Heart right ventricle (tissue), 16 donors: ENCODE measurements around the gene IGF1R. TPM values are rescaled to one million over a fixed set of nuclear protein-coding genes. Genes with fewer than 3 reads are reported as not detected.

ENCODE experiments used
- ATAC-seq, 8 donors: fragments of 200-7000 bp; cut with Tn5 transposase; one replicate each; pipeline ENCODE4 v1.9.1; 2020; ENCODE audit warnings: mild to moderate bottlenecking in 8 of 8, moderate library complexity in 8 of 8, moderate number of reproducible peaks in 1 of 8
- DNase-seq, 2 donors: peaks; one replicate each; pipeline ENCODE4 v3.0.0-alpha.2; 2020
- H3K27ac ChIP-seq, 10 donors: fragments of 200-600 bp; sonication (generic) in 2 of 10; one replicate each; pipeline versions ENCODE4 v1.5.0 to v1.8.0; 2020 to 2022; ENCODE audit warnings: mild to moderate bottlenecking in 3 of 10
- H3K27me3 ChIP-seq, 7 donors: fragments of 200-600 bp; one replicate each; pipeline ENCODE4 v1.8.0; 2021 to 2022; ENCODE audit warnings: mild to moderate bottlenecking in 2 of 7
- H3K36me3 ChIP-seq, 9 donors: fragments of 200-600 bp; sonication (generic) in 1 of 9; one replicate each; pipeline versions ENCODE4 v1.5.0 to v1.8.0; 2020 to 2022; ENCODE audit warnings: mild to moderate bottlenecking in 2 of 9
- H3K4me1 ChIP-seq, 9 donors: fragments of 200-600 bp; sonication (generic) in 1 of 9; one replicate each; pipeline versions ENCODE4 v1.5.0 to v1.8.0; 2020 to 2022; ENCODE audit warnings: mild to moderate bottlenecking in 4 of 9
- H3K4me3 ChIP-seq, 10 donors: fragments of 200-600 bp; sonication (generic) in 2 of 10; one replicate each; pipeline versions ENCODE4 v1.5.0 to v1.8.0; 2020 to 2022; ENCODE audit warnings: mild to moderate bottlenecking in 7 of 10, moderate library complexity in 2 of 10
- H3K9me3 ChIP-seq, 11 donors: fragments of 200-600 bp in 10 of 11; sonication (generic) in 2 of 11; one replicate each; pipeline versions ENCODE4 v1.5.0 to v1.8.0; 2013 to 2022; ENCODE audit warnings: mild to moderate bottlenecking in 2 of 11, control low read depth in 1 of 11, moderate library complexity in 1 of 11
- CTCF ChIP-seq, 9 donors: fragments of 200-600 bp; sonication (generic) in 2 of 9; IDR thresholded peaks; one replicate each; pipeline versions ENCODE4 v1.5.0 to v1.8.0; 2021 to 2022; ENCODE audit warnings: antibody characterized with exemption in 9 of 9, mild to moderate bottlenecking in 5 of 9, moderate library complexity in 1 of 9
- WGBS, 2 donors: extraction: QIAGEN DNeasy Blood & Tissue Kit; methylation state at CpG; one replicate each; pipeline ENCODE4 v1.1.7; 2013; ENCODE audit warnings: inconsistent platforms in 1 of 2; 5-methylcytosine and 5-hydroxymethylcytosine counted together
- intact Hi-C, 10 donors: fragments of 100-400 bp; cut with DNase I; formaldehyde crosslinking; loops; one replicate each; pipeline versions ENCODE4 v1.11.1 to v1.14.2; 2022
- polyA plus RNA-seq, 2 donors: library from polyadenylated mRNA; stranded (reverse); fragments of 200-250 nt; gene quantifications; one replicate each; pipeline ENCODE4 v1.2.3, GENCODE V29; 2013
- total RNA-seq, 10 donors: library from RNA; stranded (reverse); fragmentation: NEBNext Ultra II Directional in 3 of 10; extraction: Animal tissue kit (Norgen Biotek cat#: 25700) in 3 of 10; gene quantifications; one replicate each; pipeline versions ENCODE4 v1.2.1 to v1.2.4, GENCODE V29; 2021 to 2023
- donor health status: Arrhythmogenic right ventricular cardiomyopathy.
- donor health status: ischemic (EF 13 %, LVEDD 7.1; RV severe dilation, severe dysfunction).
- donor health status: healthy with polysubstance abuse.
- donor health status: DM: no; HTN: yes; CAD: no.
- donor health status: DM: no; HTN: no; CAD: no.
- donor health status: ischemic (EF 25% LVEDD 6.9; RV normal size, moderate dysfunction).
- donor health status: ischemic (EF 25% LVEDD 5.7; RV mildly dilated, moderate dysfunction).
- donor health status: healthy.
- donor health status: DM: yes; HTN: yes; CAD: no.
- donor health status: Ischemic cardiomyopathy.
- donor health status: ischemic (EF 35%, LVEDD 5.7; RV mildly dilated, moderate dysfunction).
- donor health status: nonischemic (EF 11% LVEDD 7.7; RV severe dilation, severe dysfunction).
- donor health status: DM: yes; HTN: yes; CAD: no.
- donor health status: PGD.
- donor health status: ischemic (EF 29% LVEDD 5.4; RV normal size, mild dysfunction).
- donor health status: nonischemic (EF 23%, LVEDD 6.1; RV moderate dilation, normal function).

The IGF1R gene
- total and polyA plus RNA-seq, 12 donors = 3.4 to 88.2 (median 45.9) TPM

GRCh38 chr15:98729446-98730042 lies 81.2 kb downstream of the IGF1R start:
- intact Hi-C loops = loop anchor here in 5 of 10 donors (5.0 to 10.0 kb wide), 3 partner anchors 55 to 77 kb away; no protein-coding TSS in a partner anchor
- peak overlapping the region; percentile 67 to 96 (median 88) for H3K27ac ChIP-seq
- peak; percentile 24 to 80 (median 50) for ATAC-seq

GRCh38 chr15:98730860-98731711 lies 82.7 kb downstream of the IGF1R start:
- DNase-seq (no peak), ATAC-seq (peak in 1 of 8 donors; percentile 15)
- Histone ChIP-seq H3K36me3 (no peaks in the 10 kb centered on the region), H3K27me3 (no peaks in the 10 kb centered on the region), H3K4me1 (peaks cover 22 to 98% (median 81%) of the 10 kb centered on the region in 9 donors), H3K4me3 (no peak overlapping the region), H3K9me3 (no peaks in the 10 kb centered on the region), H3K27ac (peak overlapping the region; percentile 52 to 96 (median 88))
- intact Hi-C loops = no loop called here
- WGBS, 2 donors = 64 to 68% methylated on average over 13 of the region's 13 CpGs
- no peak for TF ChIP-seq CTCF (IDR thresholded peaks at IDR 0.05)

More at GRCh38 chr15:98729446-98730042, 81.2 kb downstream of the IGF1R start:
- Histone ChIP-seq H3K36me3 (no peaks in the 10 kb centered on the region), H3K4me1 (peaks cover 22 to 99% (median 77%) of the 10 kb centered on the region in 9 donors), H3K4me3 (no peak overlapping the region), H3K27me3 (no peaks in the 10 kb centered on the region), H3K9me3 (no peaks in the 10 kb centered on the region)
- TF ChIP-seq CTCF (IDR thresholded peaks at IDR 0.05) = no peak
- DNase-seq = peak in 1 of 2 donors; percentile 71
- 55 to 61% methylated on average over 3 of the region's 3 CpGs for WGBS, 2 donors

- Histone ChIP-seq H3K4me1 (peaks cover 22 to 98% (median 80%) of the 10 kb centered on the region in 9 donors), H3K4me3 (no peak overlapping the region), H3K9me3 (no peaks in the 10 kb centered on the region), H3K36me3 (no peaks in the 10 kb centered on the region), H3K27me3 (no peaks in the 10 kb centered on the region), H3K27ac (peak overlapping the region; percentile 8 to 96 (median 86))
- intact Hi-C loops = no loop called here
- ATAC-seq (no peak), DNase-seq (no peak)
- WGBS, 2 donors = 93 to 95% methylated on average over 9 of the region's 9 CpGs
- no peak for TF ChIP-seq CTCF (IDR thresholded peaks at IDR 0.05)
These were observed 83.5 kb downstream of the IGF1R start for GRCh38 chr15:98731712-98732450.

DNA sequence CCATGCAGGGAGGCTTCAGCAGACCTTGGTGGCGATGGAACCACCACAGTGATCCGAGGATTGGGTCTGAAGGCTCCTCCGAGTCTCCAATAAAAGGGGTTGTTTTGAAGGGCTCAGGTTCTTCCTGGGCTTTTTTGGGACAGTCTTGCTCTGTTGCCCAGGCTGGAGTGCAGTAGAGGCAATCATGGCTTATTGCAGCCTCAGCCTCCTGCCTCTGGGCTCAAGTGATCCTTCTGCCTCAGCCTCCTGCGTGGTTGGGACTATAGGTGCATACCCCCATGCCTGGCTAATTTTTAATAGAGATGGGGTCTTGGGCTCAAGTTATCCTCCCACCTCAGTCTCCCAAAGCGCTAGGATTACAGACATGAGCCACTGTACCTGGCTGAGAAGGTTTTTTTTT lies 84.8 kb downstream of the IGF1R start:
- H3K36me3 ChIP-seq = no peaks in the 10 kb centered on the region
- no peak for DNase-seq
- peaks cover 17 to 98% (median 76%) of the 10 kb centered on the region in 9 donors for H3K4me1 ChIP-seq
- H3K27me3 ChIP-seq = no peaks in the 10 kb centered on the region
- intact Hi-C loops = no loop called here
- no peak for ATAC-seq
- 97 to 98% methylated on average over 5 of the region's 5 CpGs for WGBS, 2 donors
- no peak for TF ChIP-seq CTCF (IDR thresholded peaks at IDR 0.05)
- H3K9me3 ChIP-seq = no peaks in the 10 kb centered on the region
- H3K4me3 ChIP-seq = no peak overlapping the region
- peak overlapping the region in 4 of 10 donors; percentile 72 to 96 (median 89) for H3K27ac ChIP-seq
